Body of pancreas (tissue), 4 donors: ENCODE results near the gene ANGPTL4.

ENCODE experiments used
- POLR2A ChIP-seq, 3 donors: fragments of 450-650 bp; IDR thresholded peaks; one replicate each; pipeline ENCODE4 v1.6.1; 2016; ENCODE audit warnings: antibody characterized with exemption in 3 of 3, mild to moderate bottlenecking in 2 of 3
- TF ChIP-seq, protein P1 (sequence below), 7 experiments: fragments of 450-650 bp in 4 of 7; fragments of 200-600 bp in 3 of 7; sonication (generic) in 3 of 7; IDR thresholded peaks; one replicate each; pipeline ENCODE4 v1.5.1; 2016 to 2019; ENCODE audit warnings: antibody characterized with exemption in 7 of 7

DNA sequence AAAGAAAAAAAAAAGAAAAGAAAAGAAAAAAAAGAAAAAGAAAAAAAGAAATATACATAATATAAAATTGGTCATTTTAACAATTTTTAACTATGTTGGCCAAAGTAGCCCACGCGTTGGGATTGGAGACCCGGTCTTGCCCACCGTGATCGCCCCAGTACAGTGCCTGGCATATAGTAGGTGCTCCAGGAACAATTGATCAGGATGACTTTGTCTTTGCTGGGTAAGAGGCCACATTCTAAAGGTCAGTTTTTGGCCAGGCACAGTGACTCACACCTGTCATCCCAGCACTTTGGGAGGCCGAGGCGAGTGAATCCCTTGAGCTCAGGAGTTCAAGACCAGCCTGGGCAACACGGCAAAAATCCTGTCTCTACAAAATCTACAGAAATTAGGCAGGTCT, 3.8 kb upstream of the ANGPTL4 start:
- TF ChIP-seq POLR2A (IDR thresholded peaks at IDR 0.05): no peak
- TF ChIP-seq, protein P1, sequence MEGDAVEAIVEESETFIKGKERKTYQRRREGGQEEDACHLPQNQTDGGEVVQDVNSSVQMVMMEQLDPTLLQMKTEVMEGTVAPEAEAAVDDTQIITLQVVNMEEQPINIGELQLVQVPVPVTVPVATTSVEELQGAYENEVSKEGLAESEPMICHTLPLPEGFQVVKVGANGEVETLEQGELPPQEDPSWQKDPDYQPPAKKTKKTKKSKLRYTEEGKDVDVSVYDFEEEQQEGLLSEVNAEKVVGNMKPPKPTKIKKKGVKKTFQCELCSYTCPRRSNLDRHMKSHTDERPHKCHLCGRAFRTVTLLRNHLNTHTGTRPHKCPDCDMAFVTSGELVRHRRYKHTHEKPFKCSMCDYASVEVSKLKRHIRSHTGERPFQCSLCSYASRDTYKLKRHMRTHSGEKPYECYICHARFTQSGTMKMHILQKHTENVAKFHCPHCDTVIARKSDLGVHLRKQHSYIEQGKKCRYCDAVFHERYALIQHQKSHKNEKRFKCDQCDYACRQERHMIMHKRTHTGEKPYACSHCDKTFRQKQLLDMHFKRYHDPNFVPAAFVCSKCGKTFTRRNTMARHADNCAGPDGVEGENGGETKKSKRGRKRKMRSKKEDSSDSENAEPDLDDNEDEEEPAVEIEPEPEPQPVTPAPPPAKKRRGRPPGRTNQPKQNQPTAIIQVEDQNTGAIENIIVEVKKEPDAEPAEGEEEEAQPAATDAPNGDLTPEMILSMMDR (IDR thresholded peaks at IDR 0.05): no peak
